Immature natural killer cell (primary cell): ENCODE results near the gene ZCCHC24. TPM values are rescaled to one million over a fixed set of nuclear protein-coding genes. Genes with fewer than 3 reads are reported as not detected.
A peak's percentile ranks its signal among the peaks of the same experiment; 100 is the strongest.

Source experiments
- DNase-seq, 3 donors: peaks; one replicate each; pipeline ENCODE4 v3.0.0; 2022; ENCODE audit warnings: mixed read lengths in 1 of 3
- H3K27ac Mint-ChIP-seq, 6 donors: one replicate each; pipeline ENCODE4 v1.8.0; 2020; ENCODE audit warnings: mixed read lengths in 6 of 6, mild to moderate bottlenecking in 5 of 6, inconsistent platforms in 4 of 6, moderate library complexity in 3 of 6
- H3K27me3 Mint-ChIP-seq, 3 donors: one replicate each; pipeline ENCODE4 v1.8.0; 2020 to 2021; ENCODE audit warnings: low read depth in 3 of 3, mild to moderate bottlenecking in 3 of 3, mixed read lengths in 3 of 3, moderate library complexity in 3 of 3, inconsistent platforms in 1 of 3
- H3K36me3 Mint-ChIP-seq, 3 donors: one replicate each; pipeline ENCODE4 v1.8.0; 2020; ENCODE audit warnings: mixed read lengths in 3 of 3, inconsistent platforms in 2 of 3, mild to moderate bottlenecking in 2 of 3
- H3K4me1 Mint-ChIP-seq, 2 donors: one replicate each; pipeline ENCODE4 v1.8.0; 2020; ENCODE audit warnings: inconsistent platforms in 2 of 2, mild to moderate bottlenecking in 2 of 2, mixed read lengths in 2 of 2, moderate library complexity in 1 of 2
- H3K4me3 Mint-ChIP-seq, 5 donors: one replicate each; pipeline ENCODE4 v1.8.0; 2020; ENCODE audit warnings: mild to moderate bottlenecking in 5 of 5, mixed read lengths in 5 of 5, inconsistent platforms in 3 of 5, moderate library complexity in 3 of 5
- H3K9me3 Mint-ChIP-seq, 6 donors: one replicate each; pipeline ENCODE4 v1.8.0; 2020; ENCODE audit warnings: mild to moderate bottlenecking in 6 of 6, mixed read lengths in 6 of 6, inconsistent platforms in 4 of 6, moderate library complexity in 3 of 6
- polyA plus RNA-seq, 3 donors: library from polyadenylated mRNA; unstranded; fragments of 300-500 nt; fragmentation: Illumina TruSeq; gene quantifications; one replicate each; pipeline ENCODE4 v1.2.3, GENCODE V29; 2021

ZCCHC24 gene
- polyA plus RNA-seq, 3 donors from 2014 or later: 1.6 to 2.2 (median 1.7) TPM

DNA sequence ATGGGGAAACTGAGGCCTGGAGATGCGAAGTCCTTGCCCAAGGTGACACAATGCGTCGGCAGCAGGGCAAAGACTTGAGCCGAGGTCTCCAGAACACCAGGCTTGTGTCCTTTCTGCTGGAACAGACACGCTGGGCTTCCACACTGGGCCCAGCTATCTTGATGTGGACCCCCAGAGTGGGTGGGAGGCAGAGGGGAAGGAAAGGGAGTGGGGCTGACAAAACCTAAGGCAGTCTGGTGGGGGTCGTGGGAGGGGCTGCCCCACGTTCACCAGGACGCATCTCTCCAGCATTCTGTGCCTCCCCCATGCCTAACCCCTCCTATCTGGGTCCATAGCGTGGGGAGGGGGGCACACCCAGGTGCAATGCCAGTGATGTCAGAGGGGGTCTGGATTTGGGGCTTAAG lies 60.0 kb downstream of the ZCCHC24 start:
- no peaks in the 10 kb centered on the region for H3K4me1 Mint-ChIP-seq
- H3K27me3 Mint-ChIP-seq: no peaks in the 10 kb centered on the region
- H3K9me3 Mint-ChIP-seq: no peaks in the 10 kb centered on the region
- H3K27ac Mint-ChIP-seq: no peak overlapping the region
- H3K4me3 Mint-ChIP-seq: no peak overlapping the region
- no peak for DNase-seq
- peaks cover 0 to 4% (median 0%) of the 10 kb centered on the region in 3 donors for H3K36me3 Mint-ChIP-seq

DNA sequence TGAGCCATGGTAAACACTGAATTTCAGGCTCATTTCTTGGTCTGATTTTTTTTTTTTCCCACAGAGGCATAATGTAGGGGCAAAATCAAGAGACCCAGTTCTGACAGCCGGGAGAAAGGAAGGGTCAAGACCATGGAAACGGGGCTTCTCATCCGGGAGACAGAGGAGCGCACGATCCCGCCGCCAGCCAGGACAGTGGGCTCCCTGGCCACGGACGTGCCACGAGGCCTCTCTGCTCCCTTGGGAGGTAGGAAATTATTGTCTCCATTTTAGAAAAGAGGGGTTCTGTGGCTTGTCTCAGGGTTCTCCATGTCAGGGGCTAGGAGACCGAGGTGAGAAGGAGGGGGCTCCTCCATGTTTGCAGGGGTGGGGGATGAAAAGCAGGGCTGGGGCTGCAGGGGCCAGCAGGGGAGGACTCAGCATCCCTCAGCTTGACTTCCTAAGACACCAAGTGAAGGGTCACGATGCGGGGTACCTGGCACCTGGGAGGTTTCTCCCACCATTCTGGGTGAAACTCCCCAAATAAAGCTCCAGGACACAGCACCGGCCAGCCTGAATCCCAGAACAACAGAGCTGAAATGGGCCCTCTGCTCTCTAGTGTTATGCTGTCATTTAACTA lies 60.5 kb downstream of the ZCCHC24 start:
- no peaks in the 10 kb centered on the region for H3K27me3 Mint-ChIP-seq
- no peak overlapping the region for H3K27ac Mint-ChIP-seq
- no peak for DNase-seq
- H3K4me3 Mint-ChIP-seq: no peak overlapping the region
- peaks cover 0 to 4% (median 0%) of the 10 kb centered on the region in 3 donors for H3K36me3 Mint-ChIP-seq
- H3K4me1 Mint-ChIP-seq: no peaks in the 10 kb centered on the region
- no peaks in the 10 kb centered on the region for H3K9me3 Mint-ChIP-seq

DNA sequence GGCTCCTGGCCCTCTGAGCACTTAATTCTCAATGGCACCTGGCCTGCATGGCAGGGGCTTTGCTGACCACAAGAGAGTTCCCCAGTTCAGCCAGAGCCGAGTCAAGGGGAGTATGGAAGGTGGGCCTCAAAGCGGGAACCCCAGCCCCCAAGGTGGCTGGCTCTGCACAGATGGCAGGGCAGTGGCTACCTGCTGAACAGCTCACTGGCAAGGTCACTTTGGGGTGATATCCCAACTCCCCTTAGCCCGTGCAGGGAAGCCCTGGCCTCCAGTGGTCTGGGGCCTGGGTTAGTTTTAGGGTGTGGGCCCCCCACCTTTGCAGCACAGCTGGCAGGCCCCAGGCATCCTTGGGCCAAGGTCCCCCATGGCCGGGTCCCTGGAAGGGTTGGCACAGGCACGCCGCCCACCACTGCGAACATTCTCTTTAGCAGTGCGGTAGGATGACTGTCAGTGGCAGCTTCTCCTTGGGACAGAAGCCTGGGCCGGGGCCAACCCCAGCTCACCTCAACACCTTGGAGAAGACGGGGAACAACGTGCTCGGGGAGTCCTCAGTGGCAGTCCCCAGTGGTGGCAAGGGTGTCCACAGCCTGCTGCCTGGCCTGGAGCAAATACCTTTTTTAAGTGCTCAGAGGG lies 61.3 kb downstream of the ZCCHC24 start:
- H3K27me3 Mint-ChIP-seq: no peaks in the 10 kb centered on the region
- H3K4me3 Mint-ChIP-seq: no peak overlapping the region
- no peaks in the 10 kb centered on the region for H3K4me1 Mint-ChIP-seq
- no peaks in the 10 kb centered on the region for H3K9me3 Mint-ChIP-seq
- no peak for DNase-seq
- no peak overlapping the region for H3K27ac Mint-ChIP-seq
- H3K36me3 Mint-ChIP-seq: peaks cover 0 to 4% (median 0%) of the 10 kb centered on the region in 3 donors

DNA sequence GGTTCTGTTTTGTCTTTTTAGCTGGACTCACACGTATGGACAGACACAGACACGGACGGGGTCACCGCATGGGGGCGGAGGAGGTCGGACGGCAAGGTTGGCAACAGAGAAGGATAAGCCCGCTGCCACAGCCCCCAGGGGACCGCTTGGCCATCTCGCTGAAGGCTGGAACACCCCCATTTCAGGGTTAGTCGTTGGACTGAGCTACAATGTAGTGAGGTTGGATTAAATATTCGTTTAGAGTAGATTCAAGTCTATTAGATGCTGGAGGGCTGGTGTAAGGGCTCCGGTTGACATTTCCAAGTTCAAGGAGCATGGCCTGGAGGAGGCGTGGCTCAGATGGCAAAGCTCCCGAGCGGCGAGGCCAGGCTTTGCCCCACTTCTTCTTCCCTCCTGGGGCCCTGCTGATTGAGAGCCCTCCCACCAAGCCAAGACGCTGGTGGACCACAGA lies 62.9 kb downstream of the ZCCHC24 start:
- no peaks in the 10 kb centered on the region for H3K4me1 Mint-ChIP-seq
- no peak for DNase-seq
- no peaks in the 10 kb centered on the region for H3K9me3 Mint-ChIP-seq
- H3K27me3 Mint-ChIP-seq: no peaks in the 10 kb centered on the region
- peaks cover 0 to 4% (median 0%) of the 10 kb centered on the region in 3 donors for H3K36me3 Mint-ChIP-seq
- no peak overlapping the region for H3K4me3 Mint-ChIP-seq
- no peak overlapping the region for H3K27ac Mint-ChIP-seq

DNA sequence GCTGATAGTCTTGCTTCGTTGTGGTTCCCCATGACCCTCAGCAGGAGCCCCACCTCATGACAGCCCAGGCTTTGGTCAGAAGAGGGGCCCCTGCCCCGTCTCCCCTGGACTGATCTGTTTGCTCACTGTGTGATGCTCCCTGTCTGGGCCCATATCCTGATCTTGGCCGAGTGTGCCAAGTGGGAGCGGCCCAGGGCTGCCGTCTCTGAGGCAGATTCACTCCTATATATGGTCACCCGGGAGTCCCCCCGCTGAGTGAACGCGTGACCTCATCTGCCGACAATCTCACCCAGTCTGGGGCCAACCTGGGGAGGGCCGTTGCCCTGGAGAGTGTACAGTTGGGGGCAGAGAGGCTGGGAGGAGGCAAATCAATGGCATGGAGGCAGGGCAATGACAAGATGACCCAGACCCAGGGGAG lies 63.6 kb downstream of the ZCCHC24 start:
- Mint-ChIP-seq H3K9me3 (no peaks in the 10 kb centered on the region), H3K4me3 (no peak overlapping the region), H3K27ac (no peak overlapping the region), H3K27me3 (no peaks in the 10 kb centered on the region), H3K36me3 (peaks cover 0 to 4% (median 0%) of the 10 kb centered on the region in 3 donors), H3K4me1 (no peaks in the 10 kb centered on the region)
- no peak for DNase-seq

DNA sequence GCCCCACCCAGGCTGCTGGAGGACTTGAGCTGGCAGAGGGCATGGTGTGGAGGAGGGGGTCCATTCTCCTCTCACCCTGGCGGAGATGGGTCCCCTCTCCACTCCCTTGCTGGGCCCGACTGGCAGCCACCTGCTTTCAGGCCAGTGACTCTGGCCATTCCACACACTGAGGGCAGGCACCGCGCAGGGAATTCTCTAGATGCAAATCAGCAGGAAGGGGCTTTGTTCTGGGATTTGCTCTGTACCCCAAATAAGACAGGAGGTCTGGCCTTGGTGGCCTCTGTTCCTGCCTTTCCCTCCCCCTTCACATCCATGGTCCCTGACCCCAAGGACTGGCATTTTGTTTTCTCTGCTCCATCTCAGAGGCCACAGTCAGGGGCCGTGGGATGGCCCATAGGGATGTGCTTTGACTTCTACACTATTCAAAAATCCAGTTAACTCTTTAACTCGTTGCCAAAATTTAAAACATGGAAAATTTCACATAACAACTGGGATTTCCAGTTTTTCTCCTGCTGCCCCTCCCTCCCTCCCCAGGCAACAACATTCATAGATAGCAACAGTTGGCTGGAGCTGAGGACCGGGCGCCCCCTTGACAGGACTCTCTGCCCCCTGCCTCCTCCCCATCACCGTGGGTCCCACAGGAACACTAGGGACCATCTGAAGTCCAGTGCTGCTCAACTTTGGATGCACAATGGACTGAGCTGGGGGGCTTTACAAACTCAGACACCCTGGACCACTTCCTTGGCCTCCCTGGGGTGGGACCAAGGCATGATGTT lies 64.3 kb downstream of the ZCCHC24 start:
- no peaks in the 10 kb centered on the region for H3K4me1 Mint-ChIP-seq
- H3K9me3 Mint-ChIP-seq: no peaks in the 10 kb centered on the region
- no peak for DNase-seq
- H3K4me3 Mint-ChIP-seq: no peak overlapping the region
- no peaks in the 10 kb centered on the region for H3K27me3 Mint-ChIP-seq
- H3K36me3 Mint-ChIP-seq: peaks cover 0 to 4% (median 0%) of the 10 kb centered on the region in 3 donors
- H3K27ac Mint-ChIP-seq: no peak overlapping the region

DNA sequence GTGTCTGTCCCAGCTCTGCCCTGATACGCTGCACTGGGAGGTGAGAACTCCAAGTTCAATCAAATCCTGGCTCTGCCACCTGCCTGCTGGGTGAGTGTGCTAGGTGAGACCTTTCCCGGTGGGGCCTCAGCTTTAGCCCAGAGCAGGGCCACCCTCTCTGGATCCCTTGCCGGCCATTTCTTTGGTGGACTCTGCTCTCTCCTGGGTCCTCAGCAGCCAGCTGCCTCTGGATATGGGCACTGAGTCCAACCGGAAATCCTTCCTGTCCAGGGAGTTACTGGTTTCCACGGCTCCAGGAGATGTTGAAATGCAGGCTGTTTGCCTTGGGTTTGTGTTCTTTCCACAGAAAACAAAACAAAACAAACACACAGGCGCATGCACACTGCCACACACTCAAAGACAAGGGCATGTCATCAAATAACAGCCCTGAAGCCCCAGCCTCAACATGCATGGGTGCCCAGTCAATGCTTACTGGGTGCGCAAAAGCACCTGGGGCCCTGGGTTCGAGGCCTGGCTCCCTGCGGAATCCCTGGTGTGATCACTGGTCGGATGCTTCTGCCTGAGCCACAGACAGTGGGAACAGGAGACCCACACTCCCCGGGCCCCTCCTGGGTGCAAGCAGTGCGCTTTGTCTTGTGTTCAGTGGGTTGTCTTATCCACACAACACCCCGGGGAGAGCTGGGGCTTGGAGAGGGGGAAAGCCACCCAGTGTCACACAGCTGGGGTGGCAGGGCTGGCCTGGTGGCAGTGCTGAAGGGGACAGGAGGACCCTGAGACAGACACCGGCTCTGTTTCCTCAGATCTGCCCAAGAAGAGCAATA lies 65.1 kb downstream of the ZCCHC24 start:
- Mint-ChIP-seq H3K9me3 (no peaks in the 10 kb centered on the region), H3K27ac (peak overlapping the region in 1 of 6 donors; percentile 34), H3K36me3 (peaks cover 0 to 4% (median 0%) of the 10 kb centered on the region in 3 donors), H3K4me1 (no peaks in the 10 kb centered on the region), H3K27me3 (peaks cover 0 to 1% (median 0%) of the 10 kb centered on the region in 3 donors), H3K4me3 (no peak overlapping the region)
- DNase-seq: no peak

DNA sequence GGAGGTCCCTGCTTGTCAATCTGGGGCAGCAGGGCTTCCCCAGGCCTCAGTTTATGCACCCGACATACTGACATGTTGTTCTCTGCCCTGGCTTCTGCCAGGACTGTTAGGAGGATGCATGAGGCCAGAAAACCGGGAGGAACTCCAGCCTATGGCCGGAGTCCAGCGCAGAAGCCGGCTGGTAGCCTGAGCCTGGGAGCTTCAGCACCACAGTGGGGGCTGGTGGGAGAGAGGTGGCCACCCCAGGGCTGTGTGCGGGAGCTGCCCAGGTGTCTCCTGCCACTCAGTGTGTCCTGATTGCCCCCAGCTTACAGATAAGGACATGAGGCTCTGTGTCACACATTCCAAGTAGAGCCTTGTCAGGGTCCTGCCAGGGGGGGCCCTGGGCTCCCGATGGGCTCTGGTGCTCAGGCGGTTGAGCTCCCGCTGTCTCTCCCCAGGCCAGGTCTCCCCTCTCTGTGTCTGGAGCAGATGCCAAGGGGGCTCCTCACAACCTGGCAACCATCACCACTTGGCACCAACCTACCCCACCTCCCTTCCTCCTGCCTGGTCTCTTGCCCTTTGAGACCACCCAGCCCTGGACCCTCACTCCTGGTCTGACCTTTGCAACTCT lies 65.8 kb downstream of the ZCCHC24 start:
- Mint-ChIP-seq H3K9me3 (no peaks in the 10 kb centered on the region), H3K4me3 (no peak overlapping the region), H3K4me1 (peaks cover 2 to 3% of the 10 kb centered on the region in 2 donors), H3K27ac (peak overlapping the region in 1 of 6 donors; percentile 34), H3K27me3 (peaks cover 0 to 2% (median 0%) of the 10 kb centered on the region in 3 donors), H3K36me3 (peaks cover 0 to 4% (median 0%) of the 10 kb centered on the region in 3 donors)
- DNase-seq: no peak

DNA sequence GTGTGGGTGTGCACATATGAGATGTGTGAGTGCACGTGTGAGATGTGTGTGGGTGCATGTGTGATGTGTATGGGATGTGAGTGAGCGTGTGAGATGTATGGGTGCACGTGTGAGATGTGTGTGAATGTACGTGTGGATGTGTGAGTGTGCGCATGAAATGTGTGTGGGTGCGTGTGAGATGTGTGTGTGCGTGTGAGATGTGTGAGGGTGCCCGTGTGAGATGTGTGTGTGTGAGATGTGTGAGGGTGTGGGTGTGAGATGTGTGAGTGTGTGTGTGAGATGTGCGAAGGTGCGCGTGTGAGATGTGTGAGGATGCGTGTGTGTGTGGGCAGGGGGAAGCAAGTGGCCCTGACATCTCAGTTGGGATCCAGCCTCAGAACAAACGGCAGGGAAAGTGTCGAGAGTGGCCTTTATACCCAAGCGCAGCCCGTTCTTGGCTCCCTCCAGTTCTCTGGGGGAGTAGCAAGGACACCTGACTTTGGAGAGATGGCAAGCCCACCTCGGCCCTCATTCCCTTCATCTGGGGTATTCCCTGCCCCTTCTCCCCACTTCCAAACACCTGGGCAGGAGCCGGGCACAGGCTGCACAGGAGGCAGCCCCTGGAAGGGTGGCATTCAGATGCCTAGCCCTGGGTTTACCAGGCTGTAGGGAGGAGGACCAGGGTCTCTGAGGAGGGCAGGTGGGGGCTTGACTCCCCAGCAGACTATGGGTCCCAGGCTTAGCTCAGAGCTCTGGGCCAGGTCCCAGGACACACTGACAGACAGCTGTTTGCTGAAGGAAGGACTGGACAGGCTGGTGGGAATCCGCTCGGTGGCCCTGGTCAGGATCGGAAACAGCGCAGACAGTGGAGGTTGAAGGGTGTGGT lies 66.5 kb downstream of the ZCCHC24 start:
- Mint-ChIP-seq H3K4me1 (peaks cover 3 to 8% of the 10 kb centered on the region in 2 donors), H3K36me3 (peaks cover 0 to 4% (median 0%) of the 10 kb centered on the region in 3 donors), H3K4me3 (no peak overlapping the region), H3K9me3 (no peaks in the 10 kb centered on the region), H3K27ac (no peak overlapping the region), H3K27me3 (peaks cover 0 to 3% (median 0%) of the 10 kb centered on the region in 3 donors)
- DNase-seq: no peak

DNA sequence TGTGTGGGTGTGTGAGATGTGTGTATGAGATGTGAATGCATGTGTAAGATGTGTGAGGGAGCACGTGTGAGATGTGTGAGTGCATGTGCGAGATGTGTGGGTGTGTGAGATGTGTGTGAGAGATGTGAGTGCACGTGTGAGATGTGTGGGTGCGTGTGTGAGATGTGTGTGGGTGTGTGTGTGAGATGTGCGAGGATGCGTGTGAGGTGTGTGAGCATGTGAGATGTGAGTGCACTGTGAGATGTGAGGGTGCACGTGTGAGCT lies 67.1 kb downstream of the ZCCHC24 start:
- Mint-ChIP-seq H3K27me3 (peaks cover 0 to 3% (median 0%) of the 10 kb centered on the region in 3 donors), H3K4me3 (no peak overlapping the region), H3K4me1 (peaks cover 3 to 8% of the 10 kb centered on the region in 2 donors), H3K36me3 (peaks cover 0 to 4% (median 0%) of the 10 kb centered on the region in 3 donors), H3K27ac (no peak overlapping the region), H3K9me3 (no peaks in the 10 kb centered on the region)
- no peak for DNase-seq

DNA sequence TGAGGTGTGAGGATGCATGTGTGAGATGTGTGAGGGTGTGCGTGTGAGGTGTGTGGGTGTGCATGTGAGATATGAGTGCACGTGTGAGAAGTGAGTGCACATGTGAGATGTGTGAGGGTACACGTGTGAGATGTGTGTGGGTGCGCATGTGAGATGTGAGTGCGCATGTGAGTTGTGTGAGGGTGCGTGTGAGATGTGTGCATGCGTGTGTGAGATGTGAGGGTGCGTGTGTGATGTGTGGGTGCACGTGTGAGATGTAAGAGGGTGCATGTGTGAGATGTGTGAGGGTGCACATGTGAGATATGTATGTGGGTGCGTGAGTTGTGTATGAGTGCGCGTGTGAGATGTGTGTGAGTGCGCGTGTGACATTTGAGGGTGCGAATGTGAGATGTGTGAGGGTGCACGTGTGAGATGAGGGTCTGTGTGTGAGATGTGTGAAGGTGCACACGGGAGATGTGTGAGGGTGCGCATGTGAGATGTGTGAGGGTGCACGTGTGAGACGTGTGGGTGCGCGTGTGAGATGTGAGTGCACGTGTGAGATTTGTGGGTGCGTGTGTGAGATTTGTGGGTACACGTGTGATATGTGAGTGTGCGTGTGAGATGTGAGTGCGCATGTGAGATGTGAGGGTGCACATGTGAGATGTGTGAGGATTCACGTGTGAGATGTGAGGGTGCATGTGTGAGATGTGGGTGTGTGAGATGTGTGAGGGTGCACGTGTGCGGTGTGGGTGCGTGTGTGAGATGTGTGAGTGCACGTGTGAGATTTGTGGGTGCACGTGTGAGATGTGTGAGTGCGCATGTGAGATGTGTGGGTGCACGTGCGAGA lies 67.7 kb downstream of the ZCCHC24 start:
- Mint-ChIP-seq H3K9me3 (no peaks in the 10 kb centered on the region), H3K27ac (no peak overlapping the region), H3K27me3 (peaks cover 0 to 3% (median 0%) of the 10 kb centered on the region in 3 donors), H3K36me3 (peaks cover 0 to 2% (median 0%) of the 10 kb centered on the region in 3 donors), H3K4me3 (no peak overlapping the region), H3K4me1 (peaks cover 3 to 8% of the 10 kb centered on the region in 2 donors)
- no peak for DNase-seq
